Neuron (in vitro differentiated cells): ENCODE data around the gene CREB1.

ENCODE experiments used
- H2AFZ ChIP-seq: one replicate; pipeline ENCODE4 v1.6.1; 2013; ENCODE audit warnings: low read depth, mild to moderate bottlenecking, inconsistent platforms, low read length, moderate library complexity
- H3K27me3 ChIP-seq: one replicate; pipeline ENCODE4 v1.6.1; 2013; ENCODE audit warnings: low read length; ENCODE audit not compliant: insufficient read depth
- H3K36me3 ChIP-seq: one replicate; pipeline ENCODE4 v1.6.1; 2013; ENCODE audit warnings: low read length; ENCODE audit not compliant: insufficient read depth
- H3K4me1 ChIP-seq: one replicate; pipeline ENCODE4 v1.6.1; 2013; ENCODE audit warnings: low read length; ENCODE audit not compliant: insufficient read depth
- H3K4me3 ChIP-seq: 2 replicates; pipeline ENCODE4 v1.5.1; 2013; ENCODE audit warnings: mild to moderate bottlenecking, low read length, moderate library complexity
- H3K9me3 ChIP-seq: one replicate; pipeline ENCODE4 v1.6.1; 2013; ENCODE audit warnings: low read length

CREB1 gene

DNA sequence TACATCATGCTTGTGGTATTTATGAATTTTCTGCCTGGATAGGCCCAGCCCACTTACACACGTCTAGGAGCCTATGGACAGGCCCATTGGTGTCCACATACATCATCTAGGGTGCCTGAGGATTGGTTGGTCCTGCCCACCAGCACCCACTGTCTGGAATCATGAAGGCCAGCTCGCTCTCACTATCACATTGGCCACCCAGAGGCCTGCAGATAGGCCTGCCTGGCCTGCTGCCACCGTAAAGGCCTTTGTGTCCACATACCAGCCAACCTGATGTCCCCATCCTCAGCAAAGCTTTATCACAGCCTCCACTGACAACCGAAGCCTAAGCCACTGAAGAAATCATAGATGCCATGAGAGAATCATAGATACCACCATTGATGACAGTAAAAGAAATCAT, 55.2 kb downstream of the CREB1 start:
- peaks cover 87% of the 10 kb centered on the region for H3K36me3 ChIP-seq
- no peak overlapping the region for H2AFZ ChIP-seq
- H3K9me3 ChIP-seq, result peaks cover 3% of the 10 kb centered on the region
- no peak overlapping the region for H3K4me3 ChIP-seq
- H3K27me3 ChIP-seq, result no peaks in the 10 kb centered on the region
- no peaks in the 10 kb centered on the region for H3K4me1 ChIP-seq

DNA sequence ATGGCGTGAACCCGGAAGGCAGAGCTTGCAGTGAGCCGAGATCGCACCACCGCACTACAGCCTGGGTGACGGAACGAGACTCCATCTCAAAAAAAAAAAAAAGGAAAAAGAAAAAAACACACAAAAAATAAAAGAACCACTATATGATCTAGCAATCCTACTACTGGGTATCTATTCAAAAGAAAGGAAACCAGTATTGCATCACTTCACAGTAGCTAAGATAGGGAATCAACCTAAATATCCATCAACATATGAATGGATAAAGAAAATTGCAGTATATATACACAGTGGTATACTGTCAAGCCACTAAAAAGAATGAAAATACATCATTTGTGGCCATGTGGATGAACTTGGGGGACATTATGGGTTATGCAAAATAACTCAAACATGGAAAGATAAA, 57.5 kb downstream of the CREB1 start:
- Histone ChIP-seq H3K9me3 (peaks cover 13% of the 10 kb centered on the region), H3K4me1 (no peaks in the 10 kb centered on the region), H3K36me3 (peaks cover 80% of the 10 kb centered on the region), H3K27me3 (no peaks in the 10 kb centered on the region), H3K4me3 (no peak overlapping the region), H2AFZ (no peak overlapping the region)

DNA sequence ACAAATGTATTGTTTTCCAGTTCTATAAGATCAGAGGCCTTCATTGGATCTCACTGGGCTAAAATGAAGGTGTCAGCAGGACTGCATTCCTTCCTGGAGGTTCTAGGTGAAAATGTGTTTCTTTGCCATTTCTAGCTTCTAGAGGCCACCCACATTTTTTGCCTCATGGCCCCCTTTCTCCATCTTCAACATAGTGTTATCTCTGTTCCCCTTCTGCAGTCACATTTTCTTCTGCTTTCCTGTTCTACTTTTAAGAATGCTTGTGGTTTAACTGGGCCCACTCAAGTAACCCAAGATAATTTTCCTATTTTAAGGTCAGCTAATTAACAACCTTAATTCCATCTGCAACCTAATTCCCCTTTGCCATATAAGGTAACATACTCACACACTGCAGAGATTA, 59.4 kb downstream of the CREB1 start:
- Histone ChIP-seq H3K27me3 (no peaks in the 10 kb centered on the region), H3K36me3 (peaks cover 77% of the 10 kb centered on the region), H3K4me3 (no peak overlapping the region), H3K4me1 (no peaks in the 10 kb centered on the region), H2AFZ (no peak overlapping the region), H3K9me3 (peaks cover 18% of the 10 kb centered on the region)

DNA sequence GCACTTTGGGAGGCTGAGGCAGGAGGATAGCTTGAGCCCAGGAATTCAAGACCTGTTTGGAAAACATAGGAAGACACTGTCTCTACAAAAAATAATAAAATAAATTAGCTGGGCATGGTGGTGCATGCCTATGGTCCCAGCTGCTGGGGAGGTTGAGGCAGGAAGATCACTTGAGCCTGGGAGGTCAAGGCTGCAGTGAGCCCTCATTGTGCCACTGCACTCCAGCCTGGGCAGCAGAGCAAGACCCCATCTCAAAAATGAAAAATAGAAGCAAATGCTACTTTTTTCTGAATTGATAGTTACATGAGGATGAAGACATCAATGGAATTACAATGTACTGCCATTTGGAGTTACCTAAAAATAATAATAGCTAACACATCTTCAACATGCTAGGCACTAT, 63.5 kb downstream of the CREB1 start:
- Histone ChIP-seq H3K9me3 (peaks cover 15% of the 10 kb centered on the region), H3K4me1 (no peaks in the 10 kb centered on the region), H3K4me3 (no peak overlapping the region), H2AFZ (no peak overlapping the region), H3K36me3 (peaks cover 73% of the 10 kb centered on the region), H3K27me3 (no peaks in the 10 kb centered on the region)

DNA sequence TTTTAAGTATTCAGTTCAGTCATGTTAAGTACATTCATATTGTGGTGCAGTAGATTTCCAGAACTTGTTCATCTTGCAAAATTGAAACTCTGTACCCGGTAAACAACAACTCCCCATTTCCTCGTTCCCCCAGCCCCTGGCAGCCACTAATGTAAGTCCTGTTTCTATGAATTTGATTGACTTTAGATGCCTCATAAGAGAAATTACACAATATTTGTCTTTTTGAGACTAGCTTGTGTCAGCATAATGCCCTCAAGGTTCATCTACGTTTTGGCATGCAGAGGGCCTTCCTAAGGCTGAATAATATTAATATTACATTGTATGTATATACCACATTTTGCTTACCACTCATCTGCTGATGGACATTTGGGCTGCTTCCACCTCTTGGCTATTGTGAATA, 64.5 kb downstream of the CREB1 start:
- Histone ChIP-seq H3K27me3 (no peaks in the 10 kb centered on the region), H2AFZ (no peak overlapping the region), H3K4me1 (no peaks in the 10 kb centered on the region), H3K4me3 (no peak overlapping the region), H3K36me3 (peaks cover 67% of the 10 kb centered on the region), H3K9me3 (peaks cover 15% of the 10 kb centered on the region)

DNA sequence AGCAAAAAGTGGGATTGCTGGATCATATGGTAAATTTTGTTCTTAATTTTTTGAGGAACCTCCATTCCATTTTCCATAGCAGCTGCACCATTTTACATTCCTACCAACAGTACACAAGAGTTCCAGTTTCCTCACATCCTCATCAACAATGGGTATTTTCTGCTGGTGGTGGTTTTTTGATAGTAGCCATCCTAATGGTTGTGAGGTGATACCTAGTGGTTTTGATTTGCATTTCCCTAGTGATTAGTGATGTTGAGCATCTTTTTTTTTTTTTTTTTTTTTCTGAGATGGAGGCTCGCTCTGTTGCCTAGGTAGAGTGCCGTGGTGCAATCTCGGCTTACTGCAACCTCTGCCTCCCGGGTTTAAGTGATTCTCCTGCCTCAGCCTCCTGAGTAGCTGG, 65.0 kb downstream of the CREB1 start:
- H3K36me3 ChIP-seq, result peaks cover 66% of the 10 kb centered on the region
- no peak overlapping the region for H2AFZ ChIP-seq
- H3K9me3 ChIP-seq, result peaks cover 15% of the 10 kb centered on the region
- H3K4me1 ChIP-seq, result no peaks in the 10 kb centered on the region
- no peaks in the 10 kb centered on the region for H3K27me3 ChIP-seq
- no peak overlapping the region for H3K4me3 ChIP-seq

DNA sequence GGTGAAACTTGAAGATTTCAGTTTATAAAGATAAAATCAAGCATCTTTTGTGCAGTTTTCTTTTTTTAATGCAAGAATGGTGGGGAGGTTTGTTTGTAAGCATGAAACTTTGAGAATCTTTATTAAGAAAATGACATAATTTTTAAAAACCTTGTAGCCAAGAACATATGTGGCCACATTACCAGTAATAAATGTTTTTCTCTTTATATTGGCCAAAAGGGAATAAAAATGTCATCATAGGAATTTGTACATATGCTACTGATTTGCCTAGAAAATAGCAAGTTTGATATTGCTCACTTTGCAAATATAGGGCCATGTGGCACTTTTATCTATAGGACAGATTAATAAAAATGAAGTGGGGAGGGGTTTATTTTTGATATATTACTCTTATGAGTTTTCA, 69.9 kb downstream of the CREB1 start:
- Histone ChIP-seq H2AFZ (no peak overlapping the region), H3K9me3 (no peaks in the 10 kb centered on the region), H3K4me3 (no peak overlapping the region), H3K36me3 (peaks cover 46% of the 10 kb centered on the region), H3K27me3 (no peaks in the 10 kb centered on the region), H3K4me1 (peaks cover 2% of the 10 kb centered on the region)

DNA sequence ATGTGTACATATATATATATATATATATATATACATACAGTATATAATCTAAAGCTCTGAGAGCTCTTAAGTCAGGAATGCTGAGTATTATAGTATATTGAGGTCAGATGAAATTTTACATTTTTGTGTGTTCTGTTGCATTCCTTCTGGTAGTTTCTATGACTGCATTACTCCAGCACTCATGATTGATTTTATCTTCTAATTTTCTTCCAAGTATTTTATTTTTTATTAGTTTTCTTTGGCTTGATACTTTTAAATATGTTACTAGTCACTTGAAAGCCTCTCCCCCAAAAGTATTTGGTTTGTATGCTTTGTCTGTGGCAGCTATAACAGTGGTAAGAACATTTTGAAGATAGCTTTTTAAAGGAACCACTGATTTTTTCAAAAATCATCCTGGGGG, 70.5 kb downstream of the CREB1 start:
- Histone ChIP-seq H3K4me3 (no peak overlapping the region), H3K4me1 (peaks cover 2% of the 10 kb centered on the region), H3K9me3 (no peaks in the 10 kb centered on the region), H3K36me3 (peaks cover 48% of the 10 kb centered on the region), H3K27me3 (no peaks in the 10 kb centered on the region), H2AFZ (no peak overlapping the region)

DNA sequence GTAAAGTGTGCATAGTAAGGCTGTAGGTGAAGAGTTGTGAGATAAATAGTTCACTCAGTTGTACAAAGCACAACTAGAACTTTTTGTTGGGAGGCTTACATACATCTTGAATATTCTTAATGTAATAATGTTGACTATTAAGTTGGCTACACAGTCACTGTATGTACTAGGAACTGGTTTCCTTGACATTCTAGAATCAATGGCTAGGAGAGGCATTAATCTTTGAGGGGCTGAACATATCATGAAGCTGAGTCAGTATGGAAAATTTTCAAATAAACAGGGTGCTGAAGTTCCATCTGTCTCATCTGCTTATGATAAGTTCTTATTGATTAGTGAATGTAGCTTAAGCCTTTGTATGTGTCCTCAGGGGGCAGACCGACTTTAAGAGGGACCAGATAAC, 72.0 kb downstream of the CREB1 start:
- Histone ChIP-seq H3K4me3 (no peak overlapping the region), H3K4me1 (peaks cover 2% of the 10 kb centered on the region), H3K27me3 (no peaks in the 10 kb centered on the region), H3K9me3 (no peaks in the 10 kb centered on the region), H3K36me3 (peaks cover 36% of the 10 kb centered on the region), H2AFZ (no peak overlapping the region)

DNA sequence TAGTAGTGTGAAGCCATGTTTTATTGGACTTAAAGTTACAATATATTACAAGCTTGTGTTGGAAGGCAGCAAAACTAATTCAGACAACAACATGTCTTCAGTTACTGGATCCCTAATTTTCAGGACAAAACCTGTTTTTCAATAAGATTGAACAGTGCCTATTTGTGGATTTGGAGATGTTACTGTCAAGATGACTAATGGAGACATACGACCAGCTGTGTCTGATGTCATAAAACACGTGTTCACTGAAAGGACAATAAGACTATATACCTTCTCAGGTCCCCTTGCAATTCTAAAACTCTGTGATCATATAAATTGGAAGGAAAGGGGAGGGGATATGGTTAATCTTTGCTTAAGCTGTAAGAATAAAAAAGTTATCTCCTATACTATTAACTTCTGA, 73.7 kb downstream of the CREB1 start:
- Histone ChIP-seq H3K36me3 (peaks cover 25% of the 10 kb centered on the region), H2AFZ (no peak overlapping the region), H3K4me3 (no peak overlapping the region), H3K9me3 (peaks cover 1% of the 10 kb centered on the region), H3K27me3 (no peaks in the 10 kb centered on the region), H3K4me1 (peaks cover 2% of the 10 kb centered on the region)

DNA sequence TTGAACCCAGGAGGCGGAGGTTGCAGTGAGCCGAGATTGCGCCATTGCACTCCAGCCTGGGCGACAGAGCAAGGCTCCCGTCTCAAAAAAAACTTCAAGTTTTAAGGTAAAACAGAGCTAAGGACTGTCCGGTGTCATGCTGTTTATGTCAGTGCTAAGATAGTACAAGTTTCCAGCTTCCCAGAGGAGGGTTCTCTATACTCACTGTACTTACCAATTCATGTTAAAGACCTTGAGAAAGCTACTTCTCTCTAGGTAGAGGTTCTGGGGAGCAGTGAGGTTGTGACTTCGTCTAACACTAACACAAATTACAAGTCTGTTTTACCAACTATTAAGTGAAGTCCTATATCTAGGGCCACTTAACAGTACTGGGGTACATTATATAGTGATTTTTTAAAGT, 76.6 kb downstream of the CREB1 start:
- Histone ChIP-seq H3K9me3 (peaks cover 4% of the 10 kb centered on the region), H3K36me3 (peaks cover 19% of the 10 kb centered on the region), H2AFZ (no peak overlapping the region), H3K4me3 (no peak overlapping the region), H3K27me3 (no peaks in the 10 kb centered on the region), H3K4me1 (peaks cover 2% of the 10 kb centered on the region)

DNA sequence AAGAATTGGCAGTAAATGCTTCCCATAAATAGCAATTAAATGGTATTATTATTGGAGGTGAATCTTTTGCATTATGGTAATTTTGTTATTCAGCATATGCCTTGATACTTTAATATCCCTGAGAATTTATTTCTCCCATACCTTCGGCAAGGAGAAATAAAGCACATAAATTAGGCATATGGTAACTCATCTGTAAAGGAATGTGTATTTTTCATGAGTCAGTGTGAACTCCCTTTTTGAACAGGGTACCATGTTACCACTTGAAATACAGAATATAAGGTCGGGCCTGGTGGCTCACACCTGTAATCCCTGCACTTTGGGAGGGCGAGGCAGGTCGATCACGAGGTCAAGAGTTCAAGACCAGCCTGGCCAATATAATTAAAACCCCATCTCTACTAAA, 77.1 kb downstream of the CREB1 start:
- Histone ChIP-seq H3K36me3 (peaks cover 15% of the 10 kb centered on the region), H3K27me3 (no peaks in the 10 kb centered on the region), H2AFZ (no peak overlapping the region), H3K4me3 (no peak overlapping the region), H3K9me3 (peaks cover 4% of the 10 kb centered on the region), H3K4me1 (peaks cover 2% of the 10 kb centered on the region)

DNA sequence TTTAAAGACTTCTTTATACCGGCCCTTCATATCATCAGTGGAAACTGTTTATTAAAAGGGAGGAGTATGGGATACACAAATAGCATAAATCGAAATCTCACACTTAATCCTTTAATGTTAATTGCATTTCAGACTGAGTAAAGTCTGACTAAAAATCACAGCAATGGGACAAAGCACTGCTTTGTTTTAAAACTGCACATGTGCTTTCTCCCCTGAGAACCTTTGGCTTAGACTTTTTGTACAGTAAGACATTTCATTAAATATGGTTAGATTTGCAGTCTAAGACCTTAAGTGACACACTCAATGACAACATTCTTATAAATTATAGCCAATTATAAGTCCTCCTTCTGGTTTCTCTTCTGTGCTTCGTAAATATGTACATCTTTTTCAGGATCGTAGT, 83.0 kb downstream of the CREB1 start:
- no peaks in the 10 kb centered on the region for H3K4me1 ChIP-seq
- H3K4me3 ChIP-seq, result no peak overlapping the region
- H3K36me3 ChIP-seq, result peaks cover 27% of the 10 kb centered on the region
- peaks cover 4% of the 10 kb centered on the region for H3K9me3 ChIP-seq
- H3K27me3 ChIP-seq, result no peaks in the 10 kb centered on the region
- H2AFZ ChIP-seq, result no peak overlapping the region

DNA sequence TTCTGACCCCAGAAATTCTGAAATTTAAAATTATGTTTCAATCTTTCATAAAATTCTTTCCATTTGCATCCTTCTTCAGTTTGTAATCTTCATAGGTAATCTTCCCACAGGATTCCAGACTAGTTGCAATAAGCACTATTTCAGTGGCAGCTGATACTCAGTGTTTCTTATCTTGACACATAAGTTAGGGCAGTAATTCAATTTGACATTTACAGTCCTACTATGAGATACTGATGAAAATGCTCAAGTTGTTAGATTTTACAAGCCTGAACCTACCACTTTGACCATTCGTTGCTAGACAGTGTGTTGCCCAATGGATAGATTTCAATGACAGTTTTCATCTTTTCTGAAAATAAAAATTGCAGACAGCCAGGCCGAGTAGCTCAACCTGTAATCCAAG, 85.1 kb downstream of the CREB1 start:
- no peak overlapping the region for H3K4me3 ChIP-seq
- H2AFZ ChIP-seq, result no peak overlapping the region
- H3K4me1 ChIP-seq, result no peaks in the 10 kb centered on the region
- H3K27me3 ChIP-seq, result no peaks in the 10 kb centered on the region
- no peaks in the 10 kb centered on the region for H3K9me3 ChIP-seq
- peaks cover 35% of the 10 kb centered on the region for H3K36me3 ChIP-seq
